ENCODE measurements around the gene SPPL2B.

The SPPL2B gene

GRCh38 chr19:2350656-2351055, 22.2 kb downstream of the SPPL2B start:
- no peaks in the 10 kb centered on the region for H3K4me1 ChIP-seq (ENCODE audit: control insufficient read depth, insufficient read depth, low read length)
- peaks cover 22 to 23% of the 10 kb centered on the region in 2 donors for H3K36me3 ChIP-seq (ENCODE audit: control insufficient read depth in 2 of 2, insufficient read depth in 2 of 2, low read length in 2 of 2)
- no peak overlapping the region for H3K4me3 ChIP-seq (ENCODE audit: low read length in 2 of 2)
- no peak overlapping the region for H3K9ac ChIP-seq (ENCODE audit: low read length in 2 of 2)
- H3K9me3 ChIP-seq (ENCODE audit: control insufficient read depth in 2 of 2, low read length in 2 of 2), result no peaks in the 10 kb centered on the region
- H3K27ac ChIP-seq (ENCODE audit: low read length), result no peak overlapping the region
- no peaks in the 10 kb centered on the region for H3K27me3 ChIP-seq (ENCODE audit: control insufficient read depth in 1 of 2, insufficient read depth in 2 of 2, low read length in 2 of 2)

- Histone ChIP-seq H3K4me3 (ENCODE audit: low read length in 2 of 2) (no peak overlapping the region), H3K36me3 (ENCODE audit: control insufficient read depth in 2 of 2, insufficient read depth in 2 of 2, low read length in 2 of 2) (peaks cover 22 to 23% of the 10 kb centered on the region in 2 donors), H3K4me1 (ENCODE audit: control insufficient read depth, insufficient read depth, low read length) (no peaks in the 10 kb centered on the region), H3K27me3 (ENCODE audit: control insufficient read depth in 1 of 2, insufficient read depth in 2 of 2, low read length in 2 of 2) (no peaks in the 10 kb centered on the region), H3K9me3 (ENCODE audit: control insufficient read depth in 2 of 2, low read length in 2 of 2) (no peaks in the 10 kb centered on the region), H3K9ac (ENCODE audit: low read length in 2 of 2) (no peak overlapping the region), H3K27ac (ENCODE audit: low read length) (no peak overlapping the region)
Observed at GRCh38 chr19:2351591-2351990, 23.1 kb downstream of the SPPL2B start.

- Histone ChIP-seq H3K27me3 (ENCODE audit: control insufficient read depth in 1 of 2, insufficient read depth in 2 of 2, low read length in 2 of 2) (no peaks in the 10 kb centered on the region), H3K4me1 (ENCODE audit: control insufficient read depth, insufficient read depth, low read length) (no peaks in the 10 kb centered on the region), H3K4me3 (ENCODE audit: low read length in 2 of 2) (no peak overlapping the region), H3K9ac (ENCODE audit: low read length in 2 of 2) (no peak overlapping the region), H3K9me3 (ENCODE audit: control insufficient read depth in 2 of 2, low read length in 2 of 2) (no peaks in the 10 kb centered on the region), H3K27ac (ENCODE audit: low read length) (no peak overlapping the region), H3K36me3 (ENCODE audit: control insufficient read depth in 2 of 2, insufficient read depth in 2 of 2, low read length in 2 of 2) (peaks cover 22 to 23% of the 10 kb centered on the region in 2 donors)
Observed at GRCh38 chr19:2352121-2352520, 23.6 kb downstream of the SPPL2B start.

GRCh38 chr19:2353159-2353886, 24.8 kb downstream of the SPPL2B start:
- H3K4me1 ChIP-seq (ENCODE audit: control insufficient read depth, insufficient read depth, low read length), result no peaks in the 10 kb centered on the region
- H3K9ac ChIP-seq (ENCODE audit: low read length in 2 of 2), result no peak overlapping the region
- H3K36me3 ChIP-seq (ENCODE audit: control insufficient read depth in 2 of 2, insufficient read depth in 2 of 2, low read length in 2 of 2), result peaks cover 22 to 23% of the 10 kb centered on the region in 2 donors

GRCh38 chr19:2353887-2354592, 25.6 kb downstream of the SPPL2B start:
- H3K9me3 ChIP-seq (ENCODE audit: control insufficient read depth in 2 of 2, low read length in 2 of 2), result no peaks in the 10 kb centered on the region
- no peak overlapping the region for H3K4me3 ChIP-seq (ENCODE audit: low read length in 2 of 2)
- H3K9ac ChIP-seq (ENCODE audit: low read length in 2 of 2), result no peak overlapping the region
- no peaks in the 10 kb centered on the region for H3K27me3 ChIP-seq (ENCODE audit: control insufficient read depth in 1 of 2, insufficient read depth in 2 of 2, low read length in 2 of 2)
- H3K36me3 ChIP-seq (ENCODE audit: control insufficient read depth in 2 of 2, insufficient read depth in 2 of 2, low read length in 2 of 2), result peaks cover 17 to 19% of the 10 kb centered on the region in 2 donors
- H3K27ac ChIP-seq (ENCODE audit: low read length), result no peak overlapping the region
- H3K4me1 ChIP-seq (ENCODE audit: control insufficient read depth, insufficient read depth, low read length), result no peaks in the 10 kb centered on the region

More at GRCh38 chr19:2353159-2353886, 24.8 kb downstream of the SPPL2B start:
- Histone ChIP-seq H3K27me3 (ENCODE audit: control insufficient read depth in 1 of 2, insufficient read depth in 2 of 2, low read length in 2 of 2) (no peaks in the 10 kb centered on the region), H3K4me3 (ENCODE audit: low read length in 2 of 2) (no peak overlapping the region), H3K27ac (ENCODE audit: low read length) (no peak overlapping the region), H3K9me3 (ENCODE audit: control insufficient read depth in 2 of 2, low read length in 2 of 2) (no peaks in the 10 kb centered on the region)

- no peak overlapping the region for H3K9ac ChIP-seq (ENCODE audit: low read length in 2 of 2)
- H3K36me3 ChIP-seq (ENCODE audit: control insufficient read depth in 2 of 2, insufficient read depth in 2 of 2, low read length in 2 of 2), result peaks cover 15 to 17% of the 10 kb centered on the region in 2 donors
- no peak overlapping the region for H3K27ac ChIP-seq (ENCODE audit: low read length)
- H3K27me3 ChIP-seq (ENCODE audit: control insufficient read depth in 1 of 2, insufficient read depth in 2 of 2, low read length in 2 of 2), result no peaks in the 10 kb centered on the region
- H3K9me3 ChIP-seq (ENCODE audit: control insufficient read depth in 2 of 2, low read length in 2 of 2), result no peaks in the 10 kb centered on the region
- no peak overlapping the region for H3K4me3 ChIP-seq (ENCODE audit: low read length in 2 of 2)
- H3K4me1 ChIP-seq (ENCODE audit: control insufficient read depth, insufficient read depth, low read length), result no peaks in the 10 kb centered on the region
Observed at GRCh38 chr19:2354670-2355069, 26.2 kb downstream of the SPPL2B start.

GRCh38 chr19:2355168-2356035, 26.9 kb downstream of the SPPL2B start:
- Histone ChIP-seq H3K27ac (ENCODE audit: low read length) (no peak overlapping the region), H3K4me1 (ENCODE audit: control insufficient read depth, insufficient read depth, low read length) (no peaks in the 10 kb centered on the region), H3K27me3 (ENCODE audit: control insufficient read depth in 1 of 2, insufficient read depth in 2 of 2, low read length in 2 of 2) (peaks cover 0 to 1% of the 10 kb centered on the region in 2 donors), H3K4me3 (ENCODE audit: low read length in 2 of 2) (no peak overlapping the region), H3K9ac (ENCODE audit: low read length in 2 of 2) (no peak overlapping the region), H3K36me3 (ENCODE audit: control insufficient read depth in 2 of 2, insufficient read depth in 2 of 2, low read length in 2 of 2) (peaks cover 8 to 9% of the 10 kb centered on the region in 2 donors), H3K9me3 (ENCODE audit: control insufficient read depth in 2 of 2, low read length in 2 of 2) (no peaks in the 10 kb centered on the region)

- H3K27me3 ChIP-seq (ENCODE audit: control insufficient read depth in 1 of 2, insufficient read depth in 2 of 2, low read length in 2 of 2), result peaks cover 4 to 7% of the 10 kb centered on the region in 2 donors
- no peak overlapping the region for H3K27ac ChIP-seq (ENCODE audit: low read length)
- no peaks in the 10 kb centered on the region for H3K4me1 ChIP-seq (ENCODE audit: control insufficient read depth, insufficient read depth, low read length)
- H3K9ac ChIP-seq (ENCODE audit: low read length in 2 of 2), result no peak overlapping the region
- H3K4me3 ChIP-seq (ENCODE audit: low read length in 2 of 2), result no peak overlapping the region
- peaks cover 3 to 7% of the 10 kb centered on the region in 2 donors for H3K36me3 ChIP-seq (ENCODE audit: control insufficient read depth in 2 of 2, insufficient read depth in 2 of 2, low read length in 2 of 2)
- H3K9me3 ChIP-seq (ENCODE audit: control insufficient read depth in 2 of 2, low read length in 2 of 2), result no peaks in the 10 kb centered on the region
Observed at GRCh38 chr19:2356036-2356646, 27.7 kb downstream of the SPPL2B start.

GRCh38 chr19:2357279-2358206, 29.1 kb downstream of the SPPL2B start:
- Histone ChIP-seq H3K36me3 (ENCODE audit: control insufficient read depth in 2 of 2, insufficient read depth in 2 of 2, low read length in 2 of 2) (peaks cover 3 to 7% of the 10 kb centered on the region in 2 donors), H3K9me3 (ENCODE audit: control insufficient read depth in 2 of 2, low read length in 2 of 2) (no peaks in the 10 kb centered on the region), H3K9ac (ENCODE audit: low read length in 2 of 2) (no peak overlapping the region), H3K4me1 (ENCODE audit: control insufficient read depth, insufficient read depth, low read length) (no peaks in the 10 kb centered on the region), H3K4me3 (ENCODE audit: low read length in 2 of 2) (no peak overlapping the region), H3K27me3 (ENCODE audit: control insufficient read depth in 1 of 2, insufficient read depth in 2 of 2, low read length in 2 of 2) (peaks cover 15 to 19% of the 10 kb centered on the region in 2 donors), H3K27ac (ENCODE audit: low read length) (no peak overlapping the region)
